Breast epithelium (tissue), 3 donors: Measurements from ENCODE around the gene ACOT4.
"Not testable (repeated sequence)": the region's sequence is repeated elsewhere in the genome, so short reads cannot be mapped to it uniquely, and the experiment has no call there.

ENCODE experiments used
- CTCF ChIP-seq, 3 donors: fragments of 450-650 bp; IDR thresholded peaks; one replicate each; pipeline ENCODE4 v1.5.1; 2016 to 2017; ENCODE audit warnings: antibody characterized with exemption in 3 of 3, mild to moderate bottlenecking in 3 of 3, moderate library complexity in 3 of 3
- POLR2A ChIP-seq: fragments of 450-650 bp; IDR thresholded peaks from one replicate; pipeline ENCODE4 v1.6.1; 2016; ENCODE audit warnings: antibody characterized with exemption, mild to moderate bottlenecking, moderate library complexity

DNA sequence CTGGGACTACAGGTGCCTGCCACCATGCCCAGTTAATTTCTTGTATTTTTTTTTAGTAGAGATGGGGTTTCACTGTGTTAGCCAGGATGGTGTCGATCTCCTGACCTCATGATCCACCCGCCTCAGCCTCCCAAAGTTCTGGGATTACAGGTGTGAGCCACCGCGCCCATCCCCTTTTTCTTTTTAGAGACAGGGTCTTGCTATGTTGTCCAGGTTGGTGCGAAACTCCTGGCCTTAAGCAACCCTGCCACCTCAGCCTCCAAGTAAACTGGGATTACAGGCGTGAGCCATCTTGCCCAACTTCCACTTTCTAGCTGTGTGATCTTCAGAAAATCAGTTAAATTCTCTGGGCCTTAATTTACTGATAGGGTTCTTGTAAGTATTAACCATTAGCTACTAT, 24.7 kb upstream of the ACOT4 start:
- TF ChIP-seq POLR2A; CTCF (IDR thresholded peaks at IDR 0.05): not testable (repeated sequence)
